Muscle layer of colon (tissue), 2 donors: ENCODE measurements around the gene C19orf38.
"Not testable (repeated sequence)": the region's sequence is repeated elsewhere in the genome, so short reads cannot be mapped to it uniquely, and the experiment has no call there.

ENCODE experiments used
- H3K27ac ChIP-seq: one replicate; pipeline ENCODE4 v1.7.0; 2013; ENCODE audit warnings: low read depth, mild to moderate bottlenecking, low read length, moderate library complexity
- H3K27me3 ChIP-seq, 2 donors: one replicate each; pipeline ENCODE4 v1.7.0; 2013; ENCODE audit warnings: low read length in 2 of 2, mild to moderate bottlenecking in 2 of 2; ENCODE audit not compliant: insufficient read depth in 2 of 2, control insufficient read depth in 1 of 2
- H3K36me3 ChIP-seq: one replicate; pipeline ENCODE4 v1.7.0; 2013; ENCODE audit warnings: mild to moderate bottlenecking, low read length; ENCODE audit not compliant: insufficient read depth
- H3K4me1 ChIP-seq: one replicate; pipeline ENCODE4 v1.7.0; 2013; ENCODE audit warnings: mild to moderate bottlenecking, low read length; ENCODE audit not compliant: insufficient read depth
- H3K4me3 ChIP-seq, 2 donors: one replicate each; pipeline ENCODE4 v1.7.0; 2013; ENCODE audit warnings: low read length in 2 of 2, low read depth in 1 of 2, mild to moderate bottlenecking in 1 of 2, moderate library complexity in 1 of 2
- H3K9ac ChIP-seq: one replicate; pipeline ENCODE4 v1.7.0; 2013; ENCODE audit warnings: low read length
- H3K9me3 ChIP-seq: one replicate; pipeline ENCODE4 v1.7.0; 2013; ENCODE audit warnings: mild to moderate bottlenecking, low read length
- donor health status: abdominal sarcoma.
- donor health status: Adenocarcinoma of cecum.

The C19orf38 gene

DNA sequence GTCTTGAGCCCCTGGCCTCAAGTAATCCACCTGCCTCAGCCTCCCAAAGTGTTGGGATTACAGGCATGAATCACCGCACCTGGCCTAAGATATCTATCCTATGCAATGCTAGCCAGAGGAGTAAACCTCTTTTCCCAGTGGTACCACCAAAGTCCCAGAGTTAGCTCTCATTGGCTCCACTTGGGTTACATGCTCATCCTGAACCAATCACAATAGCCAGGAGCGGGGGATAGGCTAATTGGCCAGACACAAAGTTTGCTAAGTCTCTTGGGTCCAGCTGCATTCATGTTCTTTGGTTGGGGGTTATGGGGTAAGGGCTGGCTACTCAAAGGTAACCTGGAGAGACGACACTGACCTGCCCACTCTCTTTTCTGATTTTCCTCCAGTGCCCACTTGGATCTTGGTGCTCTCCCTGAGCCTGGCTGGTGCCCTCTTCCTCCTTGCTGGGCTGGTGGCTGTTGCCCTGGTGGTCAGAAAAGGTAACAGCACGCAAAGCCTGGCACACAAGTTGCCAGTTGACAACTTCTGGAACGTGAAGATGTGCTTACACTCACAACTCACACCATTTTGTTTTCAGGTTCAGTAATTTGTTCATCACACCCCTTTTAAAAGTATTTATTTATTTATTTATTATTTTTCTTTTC, 7.8 kb downstream of the C19orf38 start:
- Histone ChIP-seq H3K27me3 (no peaks in the 10 kb centered on the region), H3K9ac (no peak overlapping the region), H3K36me3 (no peaks in the 10 kb centered on the region), H3K4me1 (no peaks in the 10 kb centered on the region), H3K4me3 (no peak overlapping the region), H3K9me3 (no peaks in the 10 kb centered on the region), H3K27ac (no peak overlapping the region)

DNA sequence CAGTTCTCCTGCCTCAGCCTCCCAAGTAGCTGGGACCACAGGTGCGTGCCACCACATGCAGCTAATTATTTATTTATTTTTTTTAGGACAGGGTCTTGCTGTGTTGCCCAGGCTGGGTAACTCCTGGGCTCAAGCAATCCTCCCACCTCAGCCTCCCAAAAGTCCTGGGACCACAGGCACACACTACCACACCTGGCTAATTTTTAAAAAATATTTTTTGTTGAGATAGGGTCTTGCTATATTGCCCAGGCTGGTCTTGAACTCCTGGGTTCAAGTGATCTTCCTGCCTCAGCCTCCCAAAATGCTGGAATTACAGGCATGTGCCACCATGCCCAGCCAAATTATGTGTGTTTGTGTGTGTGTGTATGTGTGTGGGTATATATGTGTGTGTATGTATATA, 8.7 kb downstream of the C19orf38 start:
- H3K9ac ChIP-seq, H3K27me3 ChIP-seq, H3K36me3 ChIP-seq, H3K4me3 ChIP-seq, H3K27ac ChIP-seq, H3K4me1 ChIP-seq, H3K9me3 ChIP-seq: not testable (repeated sequence)

DNA sequence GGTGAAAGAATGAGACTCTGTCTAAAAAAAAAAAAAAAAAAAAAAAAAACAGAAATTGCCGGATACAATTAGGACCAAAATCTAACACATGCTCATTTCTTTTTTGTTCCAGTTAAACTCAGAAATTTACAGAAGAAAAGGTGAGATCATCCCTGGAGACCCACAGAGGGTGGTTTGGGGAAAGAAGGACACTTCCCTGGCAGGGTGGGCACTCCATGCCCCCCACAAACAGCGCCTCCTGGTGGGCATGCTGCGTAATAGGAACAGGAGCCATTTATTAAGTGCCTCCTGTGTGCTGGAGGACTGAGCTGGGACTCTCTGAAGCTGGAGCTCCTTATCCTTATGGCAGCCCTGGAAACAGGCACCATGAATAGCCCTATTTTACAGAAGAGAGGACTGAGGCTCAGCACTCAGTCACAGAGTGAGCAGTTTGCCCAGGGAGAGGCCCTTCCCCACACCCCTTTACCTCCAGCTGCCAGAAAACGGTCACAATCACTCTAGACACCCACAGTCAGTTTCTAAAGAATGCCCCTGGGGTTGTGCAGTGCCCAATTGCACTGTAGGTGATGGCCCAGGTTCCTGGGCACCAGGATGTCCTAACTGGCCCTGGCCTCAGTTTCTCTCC, 10.1 kb downstream of the C19orf38 start:
- no peaks in the 10 kb centered on the region for H3K4me1 ChIP-seq
- no peak overlapping the region for H3K4me3 ChIP-seq

DNA sequence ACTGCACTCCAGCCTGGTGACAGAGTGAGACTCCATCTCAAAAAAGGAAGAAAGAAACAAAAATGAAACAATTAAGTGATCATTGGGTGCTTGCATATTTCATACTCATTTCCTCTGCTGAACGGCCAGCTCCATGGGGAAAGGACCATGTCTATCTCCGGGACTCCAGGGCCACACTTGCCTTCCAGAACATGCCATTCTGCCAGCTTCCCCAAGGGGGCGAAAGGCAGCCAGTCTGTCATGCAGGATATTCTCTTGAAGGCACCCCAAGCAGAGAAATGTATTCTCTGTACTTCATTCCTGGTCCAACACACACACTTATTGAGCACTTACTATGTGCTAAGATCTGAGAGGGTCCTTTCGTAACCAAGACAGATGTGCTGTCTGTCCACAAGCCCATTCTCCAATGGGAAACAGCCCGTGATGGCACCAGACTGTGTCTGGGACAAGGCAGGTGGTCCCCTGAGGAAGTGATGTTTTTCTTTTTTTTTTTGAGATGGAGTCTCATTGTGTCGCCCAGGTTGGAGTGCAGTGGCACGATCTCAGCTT, 13.0 kb downstream of the C19orf38 start:
- H3K4me1 ChIP-seq = peaks cover 6% of the 10 kb centered on the region
- H3K27me3 ChIP-seq = no peaks in the 10 kb centered on the region
- no peaks in the 10 kb centered on the region for H3K36me3 ChIP-seq
- H3K9ac ChIP-seq = no peak overlapping the region
- no peak overlapping the region for H3K27ac ChIP-seq
- H3K9me3 ChIP-seq = no peaks in the 10 kb centered on the region
- no peak overlapping the region for H3K4me3 ChIP-seq

More for the DNA sequence above, 10.1 kb downstream of the C19orf38 start:
- no peak overlapping the region for H3K9ac ChIP-seq
- H3K27ac ChIP-seq = no peak overlapping the region
- no peaks in the 10 kb centered on the region for H3K27me3 ChIP-seq
- H3K36me3 ChIP-seq = no peaks in the 10 kb centered on the region
- H3K9me3 ChIP-seq = no peaks in the 10 kb centered on the region

DNA sequence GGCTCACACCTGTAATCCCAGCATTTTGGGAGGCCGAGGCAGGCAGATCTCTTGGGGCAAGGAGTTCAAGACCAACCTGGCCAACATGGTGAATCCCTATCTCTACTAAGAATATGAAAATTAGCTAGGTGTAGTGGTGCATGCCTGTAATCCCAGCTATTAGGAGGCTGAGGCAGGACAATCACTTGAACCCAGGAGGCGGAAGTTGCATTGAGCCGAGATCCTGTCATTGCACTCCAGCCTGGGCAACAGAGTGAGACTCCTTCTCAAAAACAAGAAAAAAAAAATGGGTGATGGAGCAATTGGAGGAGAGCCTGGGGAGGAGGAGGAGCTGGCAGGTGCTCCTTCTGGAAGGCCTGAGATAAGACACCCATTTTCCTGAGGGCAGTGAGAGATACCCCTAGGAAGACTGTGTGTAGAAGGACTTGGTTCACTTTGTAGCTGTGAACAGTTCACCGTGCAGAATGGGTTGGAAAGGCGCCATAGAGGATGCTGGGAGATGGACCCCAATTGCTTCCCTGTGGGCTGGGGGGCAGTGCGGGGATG, 14.4 kb downstream of the C19orf38 start:
- Histone ChIP-seq H3K9ac (no peak overlapping the region), H3K27ac (no peak overlapping the region)

DNA sequence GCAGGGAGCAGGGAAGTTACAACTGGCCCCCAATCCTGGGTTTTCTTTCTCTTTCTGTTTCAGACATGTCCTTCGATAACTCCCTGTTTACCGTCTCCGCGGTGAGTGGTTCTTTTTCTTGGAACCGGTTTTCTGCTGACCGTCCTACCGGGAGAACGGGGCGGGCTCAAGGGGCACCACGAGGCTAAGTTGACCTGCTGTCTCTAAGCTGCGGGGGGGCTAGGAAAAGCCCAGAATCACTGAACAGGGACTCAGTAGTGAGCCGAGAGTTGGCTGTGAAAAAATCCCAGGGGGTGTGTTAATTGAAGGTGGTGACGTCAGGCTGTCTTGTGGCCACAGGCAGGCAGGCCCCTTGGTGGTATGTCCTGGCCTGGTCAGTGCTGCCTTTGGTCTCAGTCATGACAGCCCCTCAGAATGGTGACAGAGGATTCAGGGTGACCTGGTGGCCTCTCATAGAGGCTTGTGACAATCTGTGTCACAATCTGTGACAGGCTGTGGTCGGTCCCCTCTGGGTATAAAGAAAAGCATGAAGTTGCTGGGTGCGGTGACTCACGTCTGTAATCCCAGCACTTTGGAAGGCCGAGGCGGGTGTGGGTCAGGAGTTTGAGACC, 15.0 kb downstream of the C19orf38 start:
- no peak overlapping the region for H3K4me3 ChIP-seq
- H3K9ac ChIP-seq = no peak overlapping the region
- H3K9me3 ChIP-seq = no peaks in the 10 kb centered on the region
- peaks cover 6% of the 10 kb centered on the region for H3K4me1 ChIP-seq
- H3K27ac ChIP-seq = no peak overlapping the region
- no peaks in the 10 kb centered on the region for H3K36me3 ChIP-seq
- H3K27me3 ChIP-seq = no peaks in the 10 kb centered on the region

More for the DNA sequence above, 14.4 kb downstream of the C19orf38 start:
- Histone ChIP-seq H3K4me1 (peaks cover 6% of the 10 kb centered on the region), H3K36me3 (no peaks in the 10 kb centered on the region), H3K9me3 (no peaks in the 10 kb centered on the region), H3K4me3 (no peak overlapping the region), H3K27me3 (no peaks in the 10 kb centered on the region)

DNA sequence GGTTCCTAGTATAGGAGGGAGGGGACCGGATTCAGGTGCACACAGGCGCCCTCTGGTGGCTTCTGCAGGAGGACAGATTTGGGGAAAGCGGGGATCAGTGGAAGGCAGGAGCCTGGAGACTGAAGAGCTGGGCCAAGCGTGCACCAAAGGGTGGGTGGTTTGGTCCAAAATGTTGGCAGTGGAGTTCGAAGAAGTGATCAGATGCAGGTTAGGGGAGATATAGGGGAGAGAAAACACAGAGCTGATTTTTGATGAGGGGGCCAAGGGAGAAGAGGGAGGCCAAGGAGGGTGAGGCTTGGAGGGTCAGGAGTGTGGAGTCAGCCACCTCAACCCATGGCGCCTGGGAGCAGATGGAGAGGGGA, 16.3 kb downstream of the C19orf38 start:
- Histone ChIP-seq H3K9me3 (no peaks in the 10 kb centered on the region), H3K27me3 (no peaks in the 10 kb centered on the region), H3K9ac (no peak overlapping the region), H3K4me3 (peak overlapping the region in 1 of 2 donors; percentile 31), H3K27ac (no peak overlapping the region), H3K36me3 (no peaks in the 10 kb centered on the region), H3K4me1 (peaks cover 6% of the 10 kb centered on the region)

DNA sequence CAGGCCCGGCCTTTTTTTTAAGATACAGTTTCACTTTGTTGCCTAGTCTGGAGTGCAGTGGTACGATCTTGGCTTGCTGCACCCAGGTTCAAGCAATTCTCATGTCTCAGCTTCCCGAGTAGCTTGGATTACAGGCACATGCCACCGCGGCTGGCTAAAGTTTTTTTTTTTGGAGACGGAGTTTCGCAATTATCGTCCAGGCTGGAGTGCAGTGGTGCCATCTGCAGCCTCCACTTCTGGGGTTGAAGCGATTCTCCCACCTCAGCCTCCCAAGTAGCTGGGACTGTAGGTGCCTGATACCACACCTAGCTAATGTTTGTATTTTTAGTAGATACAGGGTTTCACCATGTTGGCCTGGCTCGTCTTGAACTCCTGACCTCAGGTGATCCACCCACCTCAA, 18.3 kb downstream of the C19orf38 start:
- Histone ChIP-seq H3K9me3 (no peaks in the 10 kb centered on the region), H3K9ac (no peak overlapping the region), H3K4me3 (no peak overlapping the region), H3K27me3 (no peaks in the 10 kb centered on the region), H3K36me3 (no peaks in the 10 kb centered on the region), H3K4me1 (peaks cover 6% of the 10 kb centered on the region), H3K27ac (no peak overlapping the region)

DNA sequence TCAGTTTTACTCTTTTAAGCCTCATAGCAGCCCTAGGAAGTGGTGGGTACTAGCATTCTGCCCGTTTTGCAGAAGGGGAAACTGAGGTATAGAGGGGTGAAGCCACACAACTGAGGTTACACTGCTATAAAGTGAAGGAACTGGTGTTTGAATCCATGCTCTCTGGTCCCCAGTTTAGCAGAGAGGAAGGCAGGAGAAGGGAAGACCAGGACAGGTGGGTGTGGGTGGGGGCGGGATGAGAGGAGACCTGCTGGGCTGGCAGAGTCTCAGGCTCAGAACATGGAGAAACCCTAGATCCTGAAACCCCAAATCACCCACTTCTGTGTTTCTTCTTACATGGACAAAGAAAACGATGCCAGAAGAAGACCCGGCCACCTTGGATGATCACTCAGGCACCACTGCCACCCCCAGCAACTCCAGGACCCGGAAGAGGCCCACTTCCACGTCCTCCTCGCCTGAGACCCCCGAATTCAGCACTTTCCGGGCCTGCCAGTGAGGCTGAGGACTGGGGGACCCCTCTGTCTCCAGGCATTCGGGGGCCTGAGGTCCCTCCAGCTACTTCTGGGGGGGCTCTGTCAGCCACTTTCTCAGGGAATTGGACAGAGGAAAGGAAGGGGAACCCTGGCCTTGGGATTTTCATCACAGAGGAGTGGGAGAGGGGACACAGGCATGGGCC, 20.8 kb downstream of the C19orf38 start:
- Histone ChIP-seq H3K27me3 (no peaks in the 10 kb centered on the region), H3K4me1 (peaks cover 15% of the 10 kb centered on the region), H3K36me3 (no peaks in the 10 kb centered on the region), H3K9me3 (no peaks in the 10 kb centered on the region), H3K9ac (no peak overlapping the region), H3K4me3 (no peak overlapping the region), H3K27ac (no peak overlapping the region)

DNA sequence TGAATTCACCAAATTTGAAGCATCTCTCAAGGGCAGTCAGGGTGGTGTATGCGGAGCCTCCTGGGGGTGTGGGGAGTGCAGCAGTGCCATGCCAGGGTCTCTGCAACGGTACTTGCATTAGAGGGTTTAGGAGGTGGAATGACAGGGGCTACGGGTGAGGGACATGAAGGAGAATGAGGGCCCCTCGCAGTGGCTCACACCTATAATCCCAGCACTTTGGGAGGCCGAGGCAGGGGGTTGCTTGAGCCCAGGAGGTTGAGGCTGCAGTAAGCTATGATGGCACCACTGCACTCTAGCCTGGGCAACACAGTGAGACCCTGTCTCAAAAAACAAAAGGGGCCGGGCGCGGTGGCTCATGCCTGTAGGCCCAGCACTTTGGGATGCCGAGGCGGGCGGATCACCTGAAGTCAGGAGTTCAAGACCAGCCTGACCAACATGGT, 21.7 kb downstream of the C19orf38 start:
- H3K4me1 ChIP-seq, H3K27ac ChIP-seq, H3K9me3 ChIP-seq, H3K36me3 ChIP-seq, H3K27me3 ChIP-seq, H3K4me3 ChIP-seq, H3K9ac ChIP-seq: not testable (repeated sequence)

DNA sequence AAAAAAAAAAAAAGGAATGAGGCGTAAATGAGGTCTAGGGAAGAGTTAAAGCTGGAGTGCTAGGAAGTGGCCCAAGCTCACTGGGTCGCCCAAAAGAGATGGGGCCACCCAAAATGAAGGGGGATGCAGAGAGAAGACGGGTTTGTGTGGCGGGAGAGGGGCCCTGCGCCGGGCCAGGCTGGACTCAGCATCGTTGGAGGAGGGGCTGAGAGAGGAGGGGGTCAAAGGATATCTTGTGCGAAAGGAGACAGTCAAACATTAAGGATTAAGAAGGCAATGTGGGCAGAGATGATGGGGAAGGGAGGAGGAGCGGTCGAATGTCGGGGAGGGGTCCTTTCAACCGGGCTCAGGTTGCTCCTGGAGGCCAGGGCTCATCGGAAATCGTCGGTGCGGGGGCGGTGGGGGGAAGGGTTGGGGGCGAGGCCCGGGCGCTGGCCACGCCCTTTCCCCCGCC, 22.3 kb downstream of the C19orf38 start:
- Histone ChIP-seq H3K4me1 (peaks cover 10% of the 10 kb centered on the region), H3K27me3 (no peaks in the 10 kb centered on the region), H3K9me3 (no peaks in the 10 kb centered on the region), H3K4me3 (peak overlapping the region; percentile 54 to 59), H3K9ac (no peak overlapping the region), H3K36me3 (no peaks in the 10 kb centered on the region), H3K27ac (peak overlapping the region; percentile 86)
